ENCODE measurements around the gene FAF2.
A peak's percentile ranks its signal among the peaks of the same experiment; 100 is the strongest.

The FAF2 gene

DNA sequence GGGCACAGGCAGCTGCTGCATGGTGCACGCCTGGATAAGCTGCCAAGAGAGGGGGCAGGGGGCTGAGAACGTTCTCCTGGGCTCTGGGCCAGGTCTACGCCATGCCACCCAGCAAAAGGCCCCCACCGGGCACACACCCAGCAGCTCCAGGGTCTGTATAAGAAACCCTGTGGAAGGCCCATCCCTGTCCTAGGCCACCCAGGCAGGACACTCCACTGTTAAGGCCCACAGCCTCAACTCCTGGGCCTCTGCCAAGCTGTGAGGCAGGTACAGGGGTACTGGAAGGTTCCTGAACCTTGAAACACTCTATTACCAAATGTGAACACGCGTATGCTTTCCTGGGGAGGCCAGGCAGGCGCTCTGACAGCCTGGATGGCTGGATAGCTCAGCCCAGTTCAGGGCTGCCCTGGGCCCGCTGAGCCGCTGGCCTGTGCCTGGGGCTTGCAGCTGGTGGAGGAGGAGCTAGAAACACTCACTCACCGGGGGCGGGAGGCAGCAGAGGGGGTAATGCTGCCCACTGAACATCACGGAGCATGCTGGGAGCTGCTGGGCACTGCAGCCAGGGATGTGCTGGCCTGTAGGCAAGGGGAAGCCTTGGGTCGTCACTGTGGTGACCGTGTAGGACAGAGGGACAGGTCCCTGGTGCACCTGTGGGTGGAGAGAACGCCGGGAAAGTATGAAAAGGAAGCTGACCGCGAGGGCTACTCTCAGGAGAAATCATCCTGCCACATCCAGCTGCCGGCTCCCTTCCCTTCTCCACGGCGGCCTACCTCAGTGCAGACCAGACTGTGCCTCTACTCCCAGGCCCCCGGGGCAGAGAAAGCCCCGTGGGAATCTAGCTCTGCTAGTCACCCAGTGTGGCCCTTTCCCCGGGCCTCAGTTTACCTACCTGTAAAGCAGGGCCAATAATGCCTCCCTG is 83.1 kb downstream of the FAF2 start:
- no peak for DNase-seq (ENCODE audit: low read depth in 2 of 2)

- no peak for DNase-seq (ENCODE audit: low read depth in 2 of 2)
These were observed 83.8 kb downstream of the FAF2 start for GRCh38 chr5:176531902-176532493.

GRCh38 chr5:176532795-176533194 is 84.6 kb downstream of the FAF2 start:
- no peak for DNase-seq (ENCODE audit: low read depth in 2 of 2)

GRCh38 chr5:176533390-176533789 is 85.2 kb downstream of the FAF2 start:
- no peak for DNase-seq (ENCODE audit: low read depth in 2 of 2)

DNA sequence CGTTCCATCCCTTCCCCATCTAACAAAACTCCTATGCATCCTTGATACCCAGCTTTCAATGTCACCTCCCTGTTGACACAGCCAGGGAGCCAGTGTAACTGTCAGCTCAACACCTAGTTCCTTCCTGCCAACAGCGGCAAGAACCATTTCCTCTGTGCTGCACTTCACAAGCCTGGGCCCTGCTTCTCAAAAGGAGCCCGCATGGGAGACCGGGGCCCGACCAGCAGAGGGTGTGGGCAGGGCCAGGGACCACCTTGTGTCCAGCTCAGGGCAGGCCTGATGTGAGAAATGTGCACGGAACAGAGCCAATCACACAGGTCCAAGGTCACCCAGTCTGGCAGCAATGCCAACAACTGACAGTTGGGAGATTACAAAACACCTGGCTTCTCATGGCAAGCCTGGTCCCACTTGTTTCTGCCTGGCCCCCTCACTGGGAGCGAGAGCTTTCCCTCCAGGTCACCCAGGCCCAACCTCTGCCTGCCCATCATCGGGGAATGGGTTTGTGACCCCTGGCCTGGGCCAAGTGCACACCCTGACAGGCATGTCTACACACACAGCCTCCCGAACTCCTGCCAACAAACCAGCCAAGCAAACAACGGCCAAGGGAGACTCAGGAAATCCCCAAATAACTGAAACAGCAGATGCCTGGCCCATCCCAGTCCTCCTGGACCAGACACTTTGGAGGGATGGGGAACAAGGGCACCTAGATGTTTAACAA is 85.9 kb downstream of the FAF2 start:
- no peak for DNase-seq (ENCODE audit: low read depth in 2 of 2)

DNA sequence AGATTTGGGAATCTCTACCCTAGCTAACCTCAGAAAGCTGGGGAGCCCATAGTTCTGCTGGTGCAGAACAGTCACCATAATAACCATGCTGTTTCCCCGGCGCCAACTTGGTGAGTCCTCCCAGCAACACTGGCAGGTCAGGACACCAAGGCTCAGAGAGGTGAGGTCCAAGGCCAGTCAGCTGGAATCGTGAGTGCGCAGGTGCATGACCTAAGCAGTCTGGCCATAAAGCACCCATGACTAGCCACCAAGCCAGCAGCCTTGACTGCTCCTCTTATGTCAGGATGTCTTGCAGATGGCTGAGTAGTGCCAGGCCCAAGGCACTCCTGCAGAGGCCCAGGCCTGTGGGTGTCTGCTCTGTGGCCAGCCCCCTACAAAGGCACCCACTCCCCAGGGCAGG is 86.5 kb downstream of the FAF2 start:
- DNase-seq (ENCODE audit: low read depth in 2 of 2) = no peak

- no peak for DNase-seq (ENCODE audit: low read depth in 2 of 2)
These were observed 87.0 kb downstream of the FAF2 start for GRCh38 chr5:176535101-176535663.

GRCh38 chr5:176535664-176536131 is 87.5 kb downstream of the FAF2 start:
- no peak for DNase-seq (ENCODE audit: low read depth in 2 of 2)

GRCh38 chr5:176536132-176536901 is 88.1 kb downstream of the FAF2 start:
- peak; percentile 66 to 69 for DNase-seq (ENCODE audit: low read depth in 2 of 2)

- DNase-seq (ENCODE audit: low read depth in 2 of 2) = peak; percentile 96 to 98
These were observed 88.8 kb downstream of the FAF2 start, which contains the start of gene RNF44 for GRCh38 chr5:176536902-176537553. RNF44 (minus strand) TSS chr5:176537402; CDS start chr5:176532472, 4,930 bp downstream.

GRCh38 chr5:176537554-176538229 is 89.5 kb downstream of the FAF2 start:
- peak; percentile 90 to 92 for DNase-seq (ENCODE audit: low read depth in 2 of 2)

- no peak for DNase-seq (ENCODE audit: low read depth in 2 of 2)
These were observed 90.2 kb downstream of the FAF2 start for GRCh38 chr5:176538230-176538988.

GRCh38 chr5:176538989-176539384 is 90.8 kb downstream of the FAF2 start:
- DNase-seq (ENCODE audit: low read depth in 2 of 2) = no peak

DNA sequence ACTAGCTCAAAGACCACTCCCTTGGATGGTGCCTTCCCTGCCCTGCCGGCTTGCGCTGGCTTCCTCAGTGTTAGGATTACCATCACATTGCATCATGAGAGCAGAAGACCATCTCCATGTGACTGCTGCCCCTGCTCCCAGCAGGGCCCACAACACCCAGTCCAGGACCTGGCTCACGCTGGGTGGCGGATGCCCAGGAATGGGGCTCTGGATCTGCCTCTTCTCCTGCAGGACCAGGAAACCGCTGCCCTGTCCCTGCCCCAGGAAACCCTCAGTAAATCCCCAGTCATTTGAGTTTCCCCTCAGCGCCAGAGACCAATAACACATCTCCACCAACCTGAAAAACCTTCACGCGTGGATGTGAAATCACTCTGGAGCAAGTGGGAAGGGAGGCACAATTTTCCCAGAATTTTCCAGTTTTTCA is 92.3 kb downstream of the FAF2 start:
- no peak for DNase-seq (ENCODE audit: low read depth in 2 of 2)

- no peak for DNase-seq (ENCODE audit: low read depth in 2 of 2)
These were observed 92.8 kb downstream of the FAF2 start for GRCh38 chr5:176540956-176541337.

DNA sequence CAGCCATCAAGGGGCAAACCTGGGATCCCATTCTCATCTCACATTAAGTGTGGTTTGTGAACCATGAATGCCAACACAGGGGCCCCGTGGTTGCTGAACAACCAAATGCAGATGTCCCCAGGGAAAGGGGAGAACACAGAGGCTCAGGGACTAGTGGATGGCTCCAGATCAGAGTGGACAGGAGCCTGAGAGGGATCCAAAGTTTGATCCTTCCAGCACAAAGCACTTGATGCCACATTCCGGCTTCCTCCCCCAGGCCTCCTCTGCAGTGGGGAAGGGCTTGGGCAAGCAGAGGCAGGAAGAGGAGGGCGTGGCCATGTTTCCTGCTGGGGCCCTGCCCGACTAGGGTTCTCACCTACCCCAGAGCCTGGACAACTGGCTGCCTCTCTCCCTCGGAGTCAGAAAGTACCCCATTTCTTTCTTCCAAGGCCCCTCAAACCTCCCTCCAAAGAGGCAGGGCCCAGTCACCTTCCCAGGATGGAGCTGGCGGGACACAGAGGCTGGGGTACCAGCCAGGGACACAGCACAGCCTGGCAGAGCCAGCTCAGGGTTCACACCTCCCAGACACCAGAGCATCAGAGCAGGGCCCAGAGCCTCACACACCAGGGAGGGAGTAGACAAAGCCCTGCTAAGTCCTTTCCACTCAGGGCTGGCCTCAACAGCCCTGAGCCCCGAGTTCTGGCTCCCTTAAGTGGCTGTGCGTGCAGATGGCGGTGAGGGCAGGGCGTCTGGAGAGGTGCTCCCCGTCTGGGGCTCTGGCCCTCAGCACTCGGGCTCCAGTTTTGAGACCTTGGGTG is 93.4 kb downstream of the FAF2 start:
- DNase-seq (ENCODE audit: low read depth in 2 of 2) = peak; percentile 37 to 41

DNA sequence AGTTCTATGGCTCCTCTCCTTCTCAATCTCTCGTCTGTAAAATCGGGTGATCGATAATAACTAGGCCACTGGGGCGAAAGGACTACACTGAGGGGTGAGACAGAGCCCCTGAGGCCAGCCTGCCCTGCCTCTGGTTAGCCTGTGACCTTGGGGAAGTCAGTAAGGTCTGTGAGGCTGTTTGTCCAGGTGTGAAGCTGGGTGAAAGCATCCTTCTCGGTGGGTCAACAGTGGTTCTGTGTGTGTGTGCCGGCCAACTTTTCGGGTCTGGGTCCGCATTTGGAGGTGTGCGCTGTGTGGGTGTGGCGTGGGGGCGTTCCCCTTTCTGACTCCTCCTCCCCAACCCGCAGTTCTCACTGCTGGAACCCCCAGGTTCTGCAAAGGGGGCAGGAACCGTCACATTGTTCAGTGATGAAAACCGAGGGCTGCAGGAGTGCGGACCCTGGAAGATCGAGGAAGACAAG is 94.0 kb downstream of the FAF2 start:
- DNase-seq (ENCODE audit: low read depth in 2 of 2) = peak in 1 of 2 donors; percentile 41

All from stimulated activated CD8-positive, alpha-beta memory T cell treated with anti-CD3 and anti-CD28 coated beads, Interleukin-7, amount 100 ng/mL, for 1 hour (primary cell).